DMS 273 treated with DMSO at 0.1 percent for 48 hours (cell line): ENCODE data around the gene TMEM238.
A peak's percentile ranks its signal among the peaks of the same experiment; 100 is the strongest.
"Not testable (repeated sequence)": the region's sequence is repeated elsewhere in the genome, so short reads cannot be mapped to it uniquely, and the experiment has no call there.

Experiments used
- DNase-seq: peaks from one replicate; lab custom pipeline; 2025; lab: John Stamatoyannopoulos, UW

Gene TMEM238

GRCh38 chr19:55339889-55340783, 44.0 kb downstream of the TMEM238 start:
- no peak for DNase-seq

GRCh38 chr19:55339105-55339888, 44.8 kb downstream of the TMEM238 start, which contains the start of gene KMT5C:
Gene KMT5C, plus strand, starts transcription at chr19:55339876. Its CDS starts 2,061 bp downstream, at chr19:55341937.
- DNase-seq: peak; percentile 100

GRCh38 chr19:55336101-55336500, 48.0 kb downstream of the TMEM238 start:
- DNase-seq: no peak

GRCh38 chr19:55333870-55334269, 50.2 kb downstream of the TMEM238 start:
- DNase-seq: no peak

- DNase-seq: not testable (repeated sequence)
Observed at GRCh38 chr19:55329791-55330190, 54.3 kb downstream of the TMEM238 start.
